GM12878 (cell line): ENCODE data around the gene GCK. TPM values are rescaled to one million over a fixed set of nuclear protein-coding genes. Genes with fewer than 3 reads are reported as not detected.

Source experiments
- ATAC-seq: fragments of 200-7000 bp; cut with Tn5 transposase; 3 replicates; pipeline ENCODE4 v1.9.1; 2020; ENCODE audit warnings: mild to moderate bottlenecking, moderate library complexity
- BruUV-seq: library from RNA; stranded (reverse); fragments of 400-500 nt; replicated peaks from 2 replicates; lab custom pipeline; 2021; lab: Mats Ljungman, UMichigan
- CTCF ChIA-PET: fragments of 300-600 bp; sonication (Branson Sonifier 250); formaldehyde crosslinking; extraction: SDS; loops from one replicate; lab custom pipeline; 2021; ENCODE audit warnings: inconsistent platforms; lab: Yijun Ruan, JAX
- POLR2A ChIA-PET: fragments of 350-600 bp; formaldehyde crosslinking; extraction: SDS; loops from one replicate; lab custom pipeline; 2021; ENCODE audit warnings: inconsistent platforms; lab: Charles Lee
- RAD21 ChIA-PET: fragments of 300-600 bp; sonication (Branson Sonifier 250); formaldehyde crosslinking; loops from one replicate; lab custom pipeline; 2023; ENCODE audit warnings: antibody characterized with exemption; ENCODE audit not compliant: unreplicated experiment; lab: Charles Lee
- SMC1A ChIA-PET: fragments of 300-600 bp; sonication (Branson Sonifier 250); formaldehyde crosslinking; loops from one replicate; lab custom pipeline; 2023; ENCODE audit not compliant: unreplicated experiment, uncharacterized antibody; lab: Charles Lee
- DNase-seq: peaks from one replicate; pipeline ENCODE4 v3.0.0-alpha.2; 2011; ENCODE audit warnings: low read depth, low spot score
- FAIRE-seq: peaks from 3 replicates; lab custom pipeline; 2011; peaks lifted over from hg19 to GRCh38; lab: Jason Lieb, UNC
- H2AFZ ChIP-seq: 2 replicates; pipeline ENCODE4 v1.6.0; 2011; ENCODE audit warnings: low read depth, low read length, control low read depth; ENCODE audit not compliant: control insufficient read depth
- H3K27ac ChIP-seq: 2 replicates; pipeline ENCODE4 v1.5.1; 2011; ENCODE audit warnings: control low read depth; ENCODE audit not compliant: control insufficient read depth, insufficient read depth
- H3K27me3 ChIP-seq, 2 experiments: replicated peaks in 1 of 2; 2 replicates each; pipeline versions ENCODE4 v1.6.0 to v1.6.1; 2011; ENCODE audit warnings: low read length in 1 of 2; ENCODE audit not compliant: control insufficient read depth in 2 of 2, insufficient read depth in 2 of 2
- H3K36me3 ChIP-seq, 2 experiments: 2 replicates each; pipeline ENCODE4 v1.5.1; 2011; ENCODE audit warnings: low read length in 1 of 2; ENCODE audit not compliant: control insufficient read depth in 2 of 2, insufficient read depth in 2 of 2
- H3K4me1 ChIP-seq: 2 replicates; pipeline ENCODE4 v1.6.1; 2011; ENCODE audit warnings: mild to moderate bottlenecking, low read length, moderate library complexity, mixed read lengths; ENCODE audit not compliant: control insufficient read depth, insufficient read depth
- H3K4me2 ChIP-seq: 2 replicates; pipeline ENCODE4 v1.6.0; 2011; ENCODE audit warnings: control low read depth; ENCODE audit not compliant: control insufficient read depth, insufficient read depth
- H3K4me3 ChIP-seq: fragments of 200-600 bp; sonication (generic); 2 replicates; pipeline ENCODE4 v1.5.1; 2016
- H3K79me2 ChIP-seq: 2 replicates; pipeline ENCODE4 v1.6.0; 2011; ENCODE audit warnings: low read length; ENCODE audit not compliant: control insufficient read depth, insufficient read depth
- H3K9ac ChIP-seq: 2 replicates; pipeline ENCODE4 v1.8.0; 2011; ENCODE audit warnings: low read length, control low read depth, mixed read lengths; ENCODE audit not compliant: control insufficient read depth, insufficient read depth
- H3K9me3 ChIP-seq: replicated peaks from 3 replicates; pipeline ENCODE4 v1.5.1; 2011; ENCODE audit warnings: mild to moderate bottlenecking, low read length; ENCODE audit not compliant: control insufficient read depth, insufficient read depth
- H4K20me1 ChIP-seq: 2 replicates; pipeline ENCODE4 v1.6.0; 2011; ENCODE audit not compliant: control insufficient read depth, insufficient read depth
- HDAC2 ChIP-seq: fragments of 200-600 bp; sonication (generic); IDR thresholded peaks from 2 replicates; pipeline ENCODE4 v1.6.1; 2017
- NR2C1 ChIP-seq: fragments of 450-650 bp; IDR thresholded peaks from 2 replicates; pipeline ENCODE4 v1.6.1; 2017; ENCODE audit warnings: antibody characterized with exemption, mild to moderate bottlenecking, moderate library complexity
- SUZ12 ChIP-seq: fragments of 200-600 bp; sonication (generic); IDR thresholded peaks from one replicate; pipeline ENCODE4 v1.6.1; 2018; ENCODE audit warnings: antibody characterized with exemption, mild to moderate bottlenecking; ENCODE audit not compliant: unreplicated experiment
- WGBS: methylation state at CpG from one replicate; pipeline ENCODE4 v1.1.6; 2016; ENCODE audit warnings: low lambda C conversion rate; ENCODE audit not compliant: insufficient replicate concordance, insufficient coverage; ENCODE audit errors: missing lambda C conversion rate; 5-methylcytosine and 5-hydroxymethylcytosine counted together
- in situ Hi-C: fragments of 300-500 bp; cut with MboI; formaldehyde crosslinking; loops from 9 replicates; pipeline ENCODE4 v1.14.3; 2018; ENCODE audit warnings: mixed read lengths
- intact Hi-C: fragments of 100-400 bp; cut with micrococcal nuclease; formaldehyde crosslinking; loops from one replicate; pipeline ENCODE4 v1.14.2; 2022; ENCODE audit not compliant: unreplicated experiment
- polyA plus RNA-seq, 11 experiments: library from polyadenylated mRNA; depleted of rRNA in 4 of 11; unstranded in 6 of 11; stranded (reverse) in 5 of 11; fragments of >200 nt; fragmentation: Nextera tagmentation in 4 of 11; fragmentation: Illumina TruSeq in 1 of 11; extraction: Ambion mirVana in 4 of 11; extraction: Trizol in 1 of 11; gene quantifications; 1 replicate in 1 of 11; 2 replicates in 10 of 11; pipeline versions ENCODE4 v1.2.1 to v1.2.3, GENCODE V29; 2011 to 2016; ENCODE audit warnings: inconsistent platforms in 2 of 11, missing spikeins in 2 of 11, low read depth in 1 of 11
- total RNA-seq, 4 experiments: library from RNA; depleted of rRNA in 3 of 4; stranded (reverse); fragments of >200 nt in 3 of 4; fragmentation: Illumina TruSeq in 1 of 4; extraction: Trizol in 1 of 4; gene quantifications; 2 replicates each; pipeline versions ENCODE4 v1.2.1 to v1.2.3, GENCODE V29; 2013 to 2021
- TF ChIP-seq, protein P1 (sequence below): fragments of 150-350 bp; IDR thresholded peaks from 2 replicates; pipeline ENCODE4 v1.6.1; 2016; ENCODE audit warnings: low read depth, low read length

GCK gene
- total and polyA plus RNA-seq, 10 of the 15 experiments (the other 5 are each of a cell fraction or from before 2014, with no cell fraction given): 0.06 to 0.16 TPM; not detected in 8

- TF ChIP-seq, protein P1, sequence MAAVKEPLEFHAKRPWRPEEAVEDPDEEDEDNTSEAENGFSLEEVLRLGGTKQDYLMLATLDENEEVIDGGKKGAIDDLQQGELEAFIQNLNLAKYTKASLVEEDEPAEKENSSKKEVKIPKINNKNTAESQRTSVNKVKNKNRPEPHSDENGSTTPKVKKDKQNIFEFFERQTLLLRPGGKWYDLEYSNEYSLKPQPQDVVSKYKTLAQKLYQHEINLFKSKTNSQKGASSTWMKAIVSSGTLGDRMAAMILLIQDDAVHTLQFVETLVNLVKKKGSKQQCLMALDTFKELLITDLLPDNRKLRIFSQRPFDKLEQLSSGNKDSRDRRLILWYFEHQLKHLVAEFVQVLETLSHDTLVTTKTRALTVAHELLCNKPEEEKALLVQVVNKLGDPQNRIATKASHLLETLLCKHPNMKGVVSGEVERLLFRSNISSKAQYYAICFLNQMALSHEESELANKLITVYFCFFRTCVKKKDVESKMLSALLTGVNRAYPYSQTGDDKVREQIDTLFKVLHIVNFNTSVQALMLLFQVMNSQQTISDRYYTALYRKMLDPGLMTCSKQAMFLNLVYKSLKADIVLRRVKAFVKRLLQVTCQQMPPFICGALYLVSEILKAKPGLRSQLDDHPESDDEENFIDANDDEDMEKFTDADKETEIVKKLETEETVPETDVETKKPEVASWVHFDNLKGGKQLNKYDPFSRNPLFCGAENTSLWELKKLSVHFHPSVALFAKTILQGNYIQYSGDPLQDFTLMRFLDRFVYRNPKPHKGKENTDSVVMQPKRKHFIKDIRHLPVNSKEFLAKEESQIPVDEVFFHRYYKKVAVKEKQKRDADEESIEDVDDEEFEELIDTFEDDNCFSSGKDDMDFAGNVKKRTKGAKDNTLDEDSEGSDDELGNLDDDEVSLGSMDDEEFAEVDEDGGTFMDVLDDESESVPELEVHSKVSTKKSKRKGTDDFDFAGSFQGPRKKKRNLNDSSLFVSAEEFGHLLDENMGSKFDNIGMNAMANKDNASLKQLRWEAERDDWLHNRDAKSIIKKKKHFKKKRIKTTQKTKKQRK: no peak
- TF ChIP-seq, all 136 proteins: peak for 0
- DNase-seq (no peak), ATAC-seq (no peak), FAIRE-seq (no peak)
- ChIA-PET POLR2A (no interaction called here), SMC1A (interaction anchor here (0.6 to 1.1 kb wide), 3 partner anchors 131 to 302 kb away, joined by 3 to 4 read pairs (median 3); no protein-coding TSS in a partner anchor), RAD21 (no interaction called here), CTCF (no interaction called here)
- Histone ChIP-seq H3K27me3 (no peaks in the 10 kb centered on the region), H3K4me1 (peaks cover 7% of the 10 kb centered on the region), H3K36me3 (peaks cover 25 to 27% of the 10 kb centered on the region in 2 experiments), H3K27ac (no peak overlapping the region), H3K9me3 (no peaks in the 10 kb centered on the region), H3K79me2 (no peaks in the 10 kb centered on the region), H3K4me2 (no peak overlapping the region), H3K4me3 (no peak overlapping the region), H2AFZ (no peak overlapping the region), H3K9ac (no peak overlapping the region), H4K20me1 (no peaks in the 10 kb centered on the region; the same call in 1 of the 2 replicates)
- WGBS: 94% methylated on average over 6 of the region's 6 CpGs
- in situ Hi-C loops: no loop called here
- BruUV-seq: no TSS peak
- intact Hi-C loops: no loop called here
Measured at GRCh38 chr7:44212018-44212417, 22.8 kb upstream of the GCK start.

DNA sequence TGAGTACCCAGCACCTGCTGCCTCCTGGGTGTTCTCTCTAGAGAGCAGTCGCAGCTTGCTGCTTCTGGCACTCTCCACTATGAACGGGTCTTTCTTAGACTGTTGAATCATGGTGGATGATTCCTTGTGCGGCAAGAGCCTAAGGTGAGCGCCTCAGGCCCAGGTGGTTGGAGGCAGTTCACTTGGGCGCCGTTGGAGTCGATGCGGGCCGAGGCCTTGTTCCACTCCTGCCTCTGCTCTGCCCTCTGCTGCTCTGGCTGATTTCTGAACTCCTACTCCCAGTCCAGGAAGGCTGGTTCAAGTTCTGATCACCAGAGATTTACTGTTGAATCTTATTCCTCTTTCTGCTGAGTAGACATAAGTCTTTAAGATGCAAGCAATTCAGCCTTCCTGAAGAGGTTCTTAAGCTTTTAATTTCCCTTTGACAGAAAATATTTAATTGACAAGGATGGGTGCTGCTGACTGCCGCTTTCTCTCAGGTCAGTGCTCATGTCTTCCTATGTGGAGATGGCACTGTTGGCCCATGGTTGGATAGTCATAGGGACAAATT is 22.0 kb upstream of the GCK start:
- Histone ChIP-seq H3K36me3 (peaks cover 25 to 29% of the 10 kb centered on the region in 2 experiments), H3K27ac (no peak overlapping the region), H3K4me3 (no peak overlapping the region), H3K79me2 (no peaks in the 10 kb centered on the region), H3K9ac (no peak overlapping the region), H3K9me3 (no peaks in the 10 kb centered on the region), H3K4me2 (no peak overlapping the region), H3K4me1 (peaks cover 7% of the 10 kb centered on the region), H4K20me1 (no peaks in the 10 kb centered on the region; the same call in 1 of the 2 replicates), H3K27me3 (no peaks in the 10 kb centered on the region), H2AFZ (no peak overlapping the region)
- no peak for TF ChIP-seq SUZ12
- TF ChIP-seq NR2C1: no peak
- TF ChIP-seq HDAC2: no peak
- FAIRE-seq (no peak), ATAC-seq (no peak), DNase-seq (no peak)
- ChIA-PET RAD21 (no interaction called here), SMC1A (interaction anchor here (0.6 to 1.1 kb wide), 2 partner anchors 130 to 262 kb away, joined by 3 to 4 read pairs; no protein-coding TSS in a partner anchor), CTCF (no interaction called here), POLR2A (no interaction called here)
- intact Hi-C loops (no loop called here), in situ Hi-C loops (no loop called here)
- BruUV-seq: no TSS peak
- 95% methylated on average over 10 of the region's 10 CpGs for WGBS
